PC-3 (cell line): ENCODE data around the gene MB.

Experiments used
- EZH2 ChIP-seq: fragments of 300-600 bp; sonication (generic); IDR thresholded peaks from one replicate; pipeline ENCODE4 v1.6.1; 2017; ENCODE audit warnings: antibody characterized with exemption, mild to moderate bottlenecking, low read length; ENCODE audit not compliant: unreplicated experiment
- EZH2phosphoT487 ChIP-seq: fragments of 300-600 bp; sonication (generic); IDR thresholded peaks from 2 replicates; pipeline ENCODE4 v1.6.1; 2018; ENCODE audit warnings: mild to moderate bottlenecking, antibody characterized with exemption, low read length, borderline replicate concordance
- TF ChIP-seq, protein P1 (sequence below): fragments of 300-600 bp; sonication (generic); conservative IDR thresholded peaks from 2 replicates; pipeline ENCODE4 v1.5.1; 2017; ENCODE audit warnings: antibody characterized with exemption, low read depth, mild to moderate bottlenecking, low read length

DNA sequence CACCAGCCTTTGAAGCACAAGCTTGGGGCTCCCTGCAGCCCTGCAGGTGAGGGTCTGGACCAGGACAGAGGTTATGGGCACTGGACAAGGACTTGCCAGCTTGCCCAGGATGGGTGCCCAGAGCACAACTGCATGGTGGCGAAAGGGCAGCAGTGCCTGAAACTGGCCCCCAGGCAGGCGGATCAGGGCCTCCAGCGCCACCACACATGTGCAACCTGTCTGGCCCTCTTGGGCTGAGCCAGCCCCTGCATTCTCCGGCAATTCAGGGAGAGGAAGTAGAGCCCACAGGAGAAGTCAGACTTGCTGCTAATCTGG, 18.8 kb downstream of the MB start:
- no peak for TF ChIP-seq EZH2phosphoT487
- TF ChIP-seq, protein P1, sequence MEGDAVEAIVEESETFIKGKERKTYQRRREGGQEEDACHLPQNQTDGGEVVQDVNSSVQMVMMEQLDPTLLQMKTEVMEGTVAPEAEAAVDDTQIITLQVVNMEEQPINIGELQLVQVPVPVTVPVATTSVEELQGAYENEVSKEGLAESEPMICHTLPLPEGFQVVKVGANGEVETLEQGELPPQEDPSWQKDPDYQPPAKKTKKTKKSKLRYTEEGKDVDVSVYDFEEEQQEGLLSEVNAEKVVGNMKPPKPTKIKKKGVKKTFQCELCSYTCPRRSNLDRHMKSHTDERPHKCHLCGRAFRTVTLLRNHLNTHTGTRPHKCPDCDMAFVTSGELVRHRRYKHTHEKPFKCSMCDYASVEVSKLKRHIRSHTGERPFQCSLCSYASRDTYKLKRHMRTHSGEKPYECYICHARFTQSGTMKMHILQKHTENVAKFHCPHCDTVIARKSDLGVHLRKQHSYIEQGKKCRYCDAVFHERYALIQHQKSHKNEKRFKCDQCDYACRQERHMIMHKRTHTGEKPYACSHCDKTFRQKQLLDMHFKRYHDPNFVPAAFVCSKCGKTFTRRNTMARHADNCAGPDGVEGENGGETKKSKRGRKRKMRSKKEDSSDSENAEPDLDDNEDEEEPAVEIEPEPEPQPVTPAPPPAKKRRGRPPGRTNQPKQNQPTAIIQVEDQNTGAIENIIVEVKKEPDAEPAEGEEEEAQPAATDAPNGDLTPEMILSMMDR: no peak
- TF ChIP-seq EZH2: no peak
